SHP77 treated with DMSO at 0.1 percent for 48 hours (cell line): ENCODE data around the gene COL6A1.

Experiments
- DNase-seq: peaks from one replicate; lab custom pipeline; 2025; lab: John Stamatoyannopoulos, UW

COL6A1 gene, protein sequence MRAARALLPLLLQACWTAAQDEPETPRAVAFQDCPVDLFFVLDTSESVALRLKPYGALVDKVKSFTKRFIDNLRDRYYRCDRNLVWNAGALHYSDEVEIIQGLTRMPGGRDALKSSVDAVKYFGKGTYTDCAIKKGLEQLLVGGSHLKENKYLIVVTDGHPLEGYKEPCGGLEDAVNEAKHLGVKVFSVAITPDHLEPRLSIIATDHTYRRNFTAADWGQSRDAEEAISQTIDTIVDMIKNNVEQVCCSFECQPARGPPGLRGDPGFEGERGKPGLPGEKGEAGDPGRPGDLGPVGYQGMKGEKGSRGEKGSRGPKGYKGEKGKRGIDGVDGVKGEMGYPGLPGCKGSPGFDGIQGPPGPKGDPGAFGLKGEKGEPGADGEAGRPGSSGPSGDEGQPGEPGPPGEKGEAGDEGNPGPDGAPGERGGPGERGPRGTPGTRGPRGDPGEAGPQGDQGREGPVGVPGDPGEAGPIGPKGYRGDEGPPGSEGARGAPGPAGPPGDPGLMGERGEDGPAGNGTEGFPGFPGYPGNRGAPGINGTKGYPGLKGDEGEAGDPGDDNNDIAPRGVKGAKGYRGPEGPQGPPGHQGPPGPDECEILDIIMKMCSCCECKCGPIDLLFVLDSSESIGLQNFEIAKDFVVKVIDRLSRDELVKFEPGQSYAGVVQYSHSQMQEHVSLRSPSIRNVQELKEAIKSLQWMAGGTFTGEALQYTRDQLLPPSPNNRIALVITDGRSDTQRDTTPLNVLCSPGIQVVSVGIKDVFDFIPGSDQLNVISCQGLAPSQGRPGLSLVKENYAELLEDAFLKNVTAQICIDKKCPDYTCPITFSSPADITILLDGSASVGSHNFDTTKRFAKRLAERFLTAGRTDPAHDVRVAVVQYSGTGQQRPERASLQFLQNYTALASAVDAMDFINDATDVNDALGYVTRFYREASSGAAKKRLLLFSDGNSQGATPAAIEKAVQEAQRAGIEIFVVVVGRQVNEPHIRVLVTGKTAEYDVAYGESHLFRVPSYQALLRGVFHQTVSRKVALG

GRCh38 chr21:45981151-45982091 lies at the start of gene COL6A1:
COL6A1 (plus strand) TSS chr21:45981770; CDS start chr21:45981851, 81 bp downstream.
- no peak for DNase-seq

DNA sequence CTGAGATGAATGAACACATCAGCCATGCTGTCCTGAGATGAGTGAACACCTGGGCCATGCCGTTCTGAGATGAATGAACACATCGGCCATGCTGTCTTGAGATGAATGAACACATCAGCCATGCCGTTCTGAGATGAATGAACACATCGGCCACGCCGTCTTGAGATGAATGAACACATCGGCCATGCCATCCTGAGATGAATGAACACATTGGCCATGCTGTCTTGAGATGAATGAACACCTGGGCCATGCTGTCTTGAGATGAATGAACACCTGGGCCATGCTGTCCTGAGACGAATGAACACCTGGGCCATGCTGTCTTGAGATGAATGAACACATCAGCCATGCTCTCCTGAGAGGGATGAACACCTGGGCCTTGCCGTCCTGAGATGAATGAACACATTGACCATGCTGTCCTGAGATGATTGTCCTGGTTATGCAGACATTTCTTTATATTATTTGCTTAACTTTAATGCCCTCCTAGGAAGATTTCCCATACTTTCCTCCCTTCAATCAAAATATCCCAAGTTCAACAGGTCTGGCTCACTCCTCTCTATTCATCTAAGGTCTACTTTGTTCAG lies 48.6 kb upstream of the COL6A1 start:
- DNase-seq = no peak

GRCh38 chr21:45934085-45934484 lies 47.5 kb upstream of the COL6A1 start:
- no peak for DNase-seq

- DNase-seq = no peak
Measured at GRCh38 chr21:45934554-45934953, 47.0 kb upstream of the COL6A1 start.

DNA sequence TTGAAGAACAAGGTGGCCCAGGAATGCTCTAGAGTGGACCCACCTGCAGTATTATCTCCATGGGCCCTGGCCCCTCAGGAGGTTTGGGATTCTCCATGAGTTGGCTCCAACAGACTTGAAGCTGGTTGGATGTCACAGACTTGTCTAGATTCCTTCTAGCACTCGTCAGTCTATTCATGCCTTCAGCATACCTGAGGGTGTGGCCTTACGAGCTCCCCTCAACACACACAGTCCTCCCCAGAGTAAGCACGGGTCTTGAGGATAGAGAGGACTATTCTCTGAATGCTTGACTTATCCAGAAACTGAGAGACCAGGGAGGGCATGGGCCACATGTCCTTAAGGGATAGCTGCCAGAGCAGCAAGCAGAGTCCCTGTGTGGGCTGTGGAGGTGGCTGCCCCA lies 45.9 kb upstream of the COL6A1 start:
- DNase-seq = no peak

DNA sequence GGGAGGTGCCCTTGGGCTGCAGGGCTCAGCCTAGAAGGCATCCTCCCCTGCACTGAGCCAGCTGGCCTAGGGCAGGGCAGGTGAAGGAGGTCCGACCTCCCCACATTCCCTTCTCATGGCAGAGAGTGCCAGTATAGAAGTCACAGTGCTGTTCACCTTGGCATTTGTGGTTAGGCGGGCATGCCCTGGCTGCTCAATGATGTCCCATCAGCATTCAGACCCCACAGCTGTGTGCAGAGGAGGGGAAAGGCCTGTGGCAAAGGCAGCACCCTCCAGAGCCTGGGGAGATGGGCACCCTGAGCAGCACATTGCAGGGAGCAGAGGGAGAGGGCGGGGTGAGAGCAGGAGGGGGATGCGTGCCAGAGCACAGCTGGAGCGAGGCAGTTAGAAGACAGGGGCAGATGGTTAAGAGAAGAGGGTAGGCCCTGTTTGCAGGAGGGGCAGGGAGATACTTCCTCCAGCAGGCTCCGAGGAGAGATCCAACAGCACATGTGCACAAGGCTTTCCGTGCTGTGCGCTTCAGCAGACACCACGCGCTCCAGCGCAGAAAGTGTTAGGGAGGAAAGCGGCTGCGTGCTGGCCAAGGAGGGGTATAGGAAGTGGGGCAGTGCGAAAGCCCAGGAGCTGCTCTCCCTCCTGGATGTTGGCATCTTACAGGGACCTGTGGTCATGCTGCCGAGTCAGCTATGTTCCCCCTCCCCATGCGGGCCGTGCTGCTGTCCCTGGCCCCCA lies 43.7 kb upstream of the COL6A1 start:
- DNase-seq = no peak

GRCh38 chr21:45938453-45938755 lies 43.2 kb upstream of the COL6A1 start:
- no peak for DNase-seq

DNA sequence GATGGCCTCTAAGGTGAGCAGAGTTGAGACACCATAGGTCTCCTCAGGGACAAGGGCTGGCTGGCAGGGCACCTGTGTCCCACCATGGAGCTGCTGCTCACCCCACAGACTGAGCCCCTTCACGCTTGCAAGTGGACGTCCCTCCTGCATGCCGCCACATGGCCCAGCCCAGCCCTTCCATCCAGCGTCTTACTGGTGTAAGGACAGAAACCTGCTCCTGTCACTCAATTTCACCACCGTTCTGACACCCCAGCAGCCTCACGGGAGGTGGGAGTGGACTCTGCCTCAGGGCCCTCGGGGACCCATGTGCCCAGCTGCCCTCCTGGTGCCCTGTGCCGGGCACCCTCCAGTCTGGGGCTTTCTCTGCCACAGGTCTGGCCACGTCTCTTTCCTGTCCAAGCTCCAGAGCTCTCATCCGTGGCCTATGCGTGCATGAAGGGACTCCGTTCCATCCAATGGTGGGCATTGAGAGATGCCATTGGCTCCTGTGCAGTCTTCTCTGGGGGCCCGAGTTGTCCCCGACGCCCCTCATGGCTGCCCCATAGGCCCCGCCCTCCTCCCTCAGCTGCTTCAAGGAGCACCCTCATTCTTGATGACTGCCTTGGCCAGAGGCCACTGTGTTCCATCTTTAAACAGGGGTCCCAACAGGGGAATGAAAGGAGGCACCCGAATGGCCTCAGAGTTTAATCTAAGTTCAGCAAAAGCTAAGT lies 42.6 kb upstream of the COL6A1 start:
- no peak for DNase-seq

DNA sequence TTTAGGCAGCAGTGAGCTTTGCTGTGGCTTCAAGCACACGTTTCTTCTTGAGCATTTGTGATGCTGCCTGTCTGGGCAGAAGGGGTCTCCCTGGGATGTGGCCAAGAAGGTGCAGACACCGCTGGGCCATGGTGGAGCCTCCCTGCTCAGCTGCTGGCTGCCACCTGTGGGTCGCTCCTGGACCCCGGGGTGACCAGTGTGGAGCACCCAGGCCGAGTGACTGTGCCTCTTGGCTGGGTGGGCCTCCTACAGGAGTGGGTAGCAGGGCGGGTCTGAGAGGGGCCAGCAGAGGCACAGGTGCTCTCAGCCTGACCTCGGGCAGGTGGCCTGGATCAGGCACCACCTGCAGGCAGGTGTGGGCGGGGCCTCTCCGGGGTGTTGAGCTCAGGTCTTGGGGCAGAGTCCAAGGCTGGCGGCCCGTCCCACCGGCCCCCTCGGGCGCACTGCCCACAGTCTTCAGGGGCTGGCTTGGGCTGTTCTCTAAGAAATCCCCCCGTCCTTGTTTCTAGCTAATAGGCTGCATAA lies 42.0 kb upstream of the COL6A1 start:
- no peak for DNase-seq

DNA sequence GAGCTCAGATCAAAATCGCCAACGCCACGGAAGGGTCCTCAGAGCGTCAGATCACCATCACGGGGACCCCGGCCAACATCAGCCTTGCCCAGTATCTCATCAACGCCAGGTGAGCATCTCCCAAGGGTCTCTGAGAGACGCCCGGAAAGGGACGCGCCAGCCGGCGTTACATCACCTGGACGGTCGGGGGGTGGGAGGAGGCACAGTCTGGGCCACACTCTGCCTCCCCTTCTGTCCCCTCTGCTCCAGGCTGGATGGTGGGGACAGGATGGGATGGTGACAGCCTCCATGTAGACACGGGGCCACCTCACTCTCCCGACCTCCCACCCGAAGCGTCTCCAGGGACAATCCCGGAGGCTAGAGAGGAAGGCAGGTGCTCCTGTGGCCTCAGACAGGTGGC lies 41.5 kb upstream of the COL6A1 start:
- DNase-seq = no peak

DNA sequence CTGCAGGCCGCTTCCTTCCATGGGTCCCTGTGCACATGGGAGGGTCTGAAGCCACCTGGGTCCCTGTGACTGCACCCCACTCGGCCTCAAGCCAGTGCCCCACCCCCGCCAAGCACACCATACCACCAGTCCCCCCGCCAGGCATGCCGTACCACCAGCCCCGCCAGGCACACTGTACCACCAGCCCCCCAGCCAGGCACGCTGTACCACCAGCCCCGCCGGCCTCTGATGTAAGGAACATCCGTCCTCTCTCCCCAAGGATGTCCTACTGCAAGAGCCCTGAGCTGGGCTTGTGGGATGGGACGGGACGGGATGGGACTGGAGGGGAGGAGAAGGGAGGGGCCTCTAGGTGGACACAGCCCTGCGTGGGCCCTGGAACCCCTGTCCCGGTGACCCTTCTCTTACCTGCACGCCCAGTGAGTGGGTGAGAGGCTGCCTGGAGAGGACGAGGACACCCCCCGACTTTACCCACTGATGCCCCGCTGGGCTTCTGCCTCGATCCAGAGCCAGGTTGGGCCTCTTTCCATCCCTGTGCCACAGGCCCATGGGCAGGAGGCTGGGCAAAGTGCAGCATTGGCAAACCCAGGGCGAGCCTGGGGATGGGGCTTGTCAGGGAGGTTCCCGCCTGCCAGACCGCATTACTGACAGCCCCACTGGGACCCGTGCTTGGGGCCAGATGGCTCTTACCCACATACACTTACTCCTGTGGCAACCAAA lies 40.8 kb upstream of the COL6A1 start:
- no peak for DNase-seq

DNA sequence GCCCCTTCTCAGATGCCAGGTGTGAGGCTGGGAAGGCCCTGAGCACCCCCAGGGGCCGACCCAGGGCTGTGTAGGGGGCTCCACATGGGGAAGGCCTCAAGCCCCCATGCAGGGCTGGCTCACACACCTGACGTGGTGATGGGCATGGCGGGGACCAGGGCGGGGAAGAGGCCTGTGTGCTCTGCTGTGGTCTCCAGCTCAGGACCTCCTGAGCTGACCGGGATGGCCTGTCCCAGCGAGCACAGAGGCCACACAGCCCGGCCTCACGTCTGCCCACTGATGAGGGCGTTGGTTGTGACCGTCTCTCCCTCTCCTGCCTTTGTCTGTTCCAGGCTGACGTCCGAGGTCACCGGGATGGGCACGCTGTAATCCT lies 40.2 kb upstream of the COL6A1 start:
- DNase-seq = no peak

GRCh38 chr21:45941717-45942546 lies 39.6 kb upstream of the COL6A1 start:
- no peak for DNase-seq

GRCh38 chr21:45942755-45943629 lies 38.6 kb upstream of the COL6A1 start:
- no peak for DNase-seq

GRCh38 chr21:45943630-45944540 lies 37.7 kb upstream of the COL6A1 start:
- no peak for DNase-seq

DNA sequence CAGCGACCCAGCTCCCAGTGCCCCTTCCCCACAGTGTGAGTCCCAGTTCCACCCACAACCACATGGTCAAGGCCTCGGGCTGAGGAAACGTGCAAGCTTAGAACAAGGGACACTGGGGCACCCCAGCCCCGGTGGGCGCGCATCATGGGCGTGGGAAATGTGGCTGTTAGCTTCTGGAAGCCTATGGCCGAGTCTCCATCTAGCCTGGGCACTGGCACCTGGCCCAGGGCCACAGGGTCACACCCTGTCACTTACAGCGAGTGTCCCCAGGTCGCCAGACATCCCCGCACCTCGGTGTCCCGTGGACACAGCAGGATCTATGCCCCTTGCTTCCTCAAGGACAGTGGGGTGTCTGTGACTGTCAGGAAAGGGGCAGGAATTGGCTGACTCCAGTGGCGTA lies 37.0 kb upstream of the COL6A1 start:
- no peak for DNase-seq
